ENCODE data around the gene SRMS. TPM values are rescaled to one million over a fixed set of nuclear protein-coding genes. Genes with fewer than 3 reads are reported as not detected.

The SRMS gene
- total RNA-seq, 1 experiment from 2014 or later, result 0.22 TPM

DNA sequence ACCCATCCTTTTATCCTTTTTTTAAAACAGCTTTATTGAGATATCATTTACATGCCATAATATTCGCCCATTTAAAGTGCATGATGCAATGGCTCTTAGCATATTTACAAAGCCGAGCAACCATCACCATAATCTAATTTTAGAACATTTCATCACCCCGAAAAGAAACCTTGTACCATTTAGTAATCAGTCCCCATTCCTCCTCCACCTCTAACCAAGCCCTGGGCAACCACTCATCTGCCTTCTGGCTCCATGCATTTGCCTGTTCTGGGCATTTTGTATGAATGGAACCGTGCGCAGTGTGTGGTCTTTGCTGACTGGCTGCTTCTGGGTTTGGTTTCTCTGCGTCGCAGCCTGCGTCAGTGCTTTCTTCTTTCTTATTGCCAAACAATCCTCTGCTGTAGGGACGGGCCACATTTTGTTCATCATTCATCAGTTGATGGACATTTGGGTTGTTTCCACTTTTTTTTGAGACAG lies 38.4 kb downstream of the SRMS start:
- Histone ChIP-seq H3K4me2 (ENCODE audit: low read length) (no peak overlapping the region), H2AFZ (ENCODE audit: low read length) (no peak overlapping the region), H3K9me3 (ENCODE audit: low read length) (no peaks in the 10 kb centered on the region), H3K79me2 (ENCODE audit: low read length) (no peaks in the 10 kb centered on the region), H3K36me3 (ENCODE audit: low read depth, low read length) (no peaks in the 10 kb centered on the region), H3K9me2 (replicated peaks; ENCODE audit: low read length) (no peaks in the 10 kb centered on the region), H3K9ac (ENCODE audit: low read length) (no peak overlapping the region), H3F3A (ENCODE audit: low read length, unreplicated experiment) (no peaks in the 10 kb centered on the region), H3K27ac (ENCODE audit: low read length) (no peak overlapping the region), H3K27me3 (ENCODE audit: low read length) (no peaks in the 10 kb centered on the region), H4K20me1 (ENCODE audit: low read length) (no peaks in the 10 kb centered on the region), H3K4me1 (ENCODE audit: insufficient read depth, low read length) (no peaks in the 10 kb centered on the region), H3K4me3 (ENCODE audit: low read length) (no peak overlapping the region)
- no peak for ATAC-seq
- ChIA-PET POLR2A (ENCODE audit: unreplicated experiment) (no interaction called here), CTCF (no interaction called here)
- TF ChIP-seq, protein P1, sequence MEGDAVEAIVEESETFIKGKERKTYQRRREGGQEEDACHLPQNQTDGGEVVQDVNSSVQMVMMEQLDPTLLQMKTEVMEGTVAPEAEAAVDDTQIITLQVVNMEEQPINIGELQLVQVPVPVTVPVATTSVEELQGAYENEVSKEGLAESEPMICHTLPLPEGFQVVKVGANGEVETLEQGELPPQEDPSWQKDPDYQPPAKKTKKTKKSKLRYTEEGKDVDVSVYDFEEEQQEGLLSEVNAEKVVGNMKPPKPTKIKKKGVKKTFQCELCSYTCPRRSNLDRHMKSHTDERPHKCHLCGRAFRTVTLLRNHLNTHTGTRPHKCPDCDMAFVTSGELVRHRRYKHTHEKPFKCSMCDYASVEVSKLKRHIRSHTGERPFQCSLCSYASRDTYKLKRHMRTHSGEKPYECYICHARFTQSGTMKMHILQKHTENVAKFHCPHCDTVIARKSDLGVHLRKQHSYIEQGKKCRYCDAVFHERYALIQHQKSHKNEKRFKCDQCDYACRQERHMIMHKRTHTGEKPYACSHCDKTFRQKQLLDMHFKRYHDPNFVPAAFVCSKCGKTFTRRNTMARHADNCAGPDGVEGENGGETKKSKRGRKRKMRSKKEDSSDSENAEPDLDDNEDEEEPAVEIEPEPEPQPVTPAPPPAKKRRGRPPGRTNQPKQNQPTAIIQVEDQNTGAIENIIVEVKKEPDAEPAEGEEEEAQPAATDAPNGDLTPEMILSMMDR (conservative IDR thresholded peaks at IDR 0.05; ENCODE audit: low read depth, low read length), result no peak
- TF ChIP-seq EZH2phosphoT487 (IDR thresholded peaks at IDR 0.05; ENCODE audit: borderline replicate concordance, low read length), result no peak
- no peak for TF ChIP-seq EZH2 (IDR thresholded peaks at IDR 0.05; ENCODE audit: low read length, unreplicated experiment)
- DNase-seq, result no peak
- intact Hi-C loops (cut with micrococcal nuclease), result no loop called here
- no TSS peak for BruUV-seq (replicated peaks)

DNA sequence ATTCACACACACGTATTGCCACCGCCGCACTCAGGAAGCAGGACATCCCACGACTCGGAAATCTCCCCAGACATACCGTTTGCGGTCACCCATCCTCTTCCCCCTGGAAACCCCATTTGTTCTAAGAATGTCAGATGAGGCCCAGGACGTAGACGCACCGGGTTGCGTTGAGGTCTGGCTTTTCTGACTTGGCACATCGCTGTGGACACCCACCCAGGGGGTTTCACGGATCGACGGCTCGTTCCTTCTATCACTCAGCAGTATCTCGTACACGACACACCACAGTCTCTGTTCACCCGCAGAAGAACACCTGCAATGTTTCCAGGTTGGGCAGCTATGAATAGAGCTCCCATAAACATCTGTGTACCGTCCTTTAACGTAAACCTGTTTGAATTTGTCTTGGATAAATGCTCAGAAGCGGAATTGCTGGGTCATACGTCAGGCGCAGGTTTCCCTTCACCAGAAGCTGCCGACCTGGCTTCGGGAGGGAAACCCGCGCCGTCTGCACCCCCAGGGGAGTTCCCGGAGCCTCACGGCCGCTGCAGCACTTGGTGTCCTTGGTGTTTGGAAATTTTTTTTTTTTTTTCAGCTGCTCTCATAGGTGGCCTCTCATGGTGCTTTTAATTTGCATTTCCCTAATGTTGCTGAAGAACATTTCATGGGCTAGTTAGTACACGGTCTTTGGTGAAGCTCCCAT lies 39.3 kb downstream of the SRMS start:
- no TSS peak for BruUV-seq (replicated peaks)
- CTCF ChIA-PET, result no interaction called here

More for the DNA sequence above, 39.3 kb downstream of the SRMS start:
- POLR2A ChIA-PET (ENCODE audit: unreplicated experiment), result no interaction called here
- Histone ChIP-seq H3K9me3 (ENCODE audit: low read length) (no peaks in the 10 kb centered on the region), H3K9ac (ENCODE audit: low read length) (no peak overlapping the region), H4K20me1 (ENCODE audit: low read length) (no peaks in the 10 kb centered on the region), H3K4me3 (ENCODE audit: low read length) (no peak overlapping the region), H3K36me3 (ENCODE audit: low read depth, low read length) (no peaks in the 10 kb centered on the region), H3K9me2 (replicated peaks; ENCODE audit: low read length) (no peaks in the 10 kb centered on the region), H3K4me1 (ENCODE audit: insufficient read depth, low read length) (no peaks in the 10 kb centered on the region), H3F3A (ENCODE audit: low read length, unreplicated experiment) (no peaks in the 10 kb centered on the region), H3K4me2 (ENCODE audit: low read length) (no peak overlapping the region), H3K27ac (ENCODE audit: low read length) (no peak overlapping the region), H3K79me2 (ENCODE audit: low read length) (no peaks in the 10 kb centered on the region), H3K27me3 (ENCODE audit: low read length) (no peaks in the 10 kb centered on the region), H2AFZ (ENCODE audit: low read length) (no peak overlapping the region)
- TF ChIP-seq EZH2 (IDR thresholded peaks at IDR 0.05; ENCODE audit: low read length, unreplicated experiment) (no peak), EZH2phosphoT487 (IDR thresholded peaks at IDR 0.05; ENCODE audit: borderline replicate concordance, low read length) (no peak)
- TF ChIP-seq, protein P1 (conservative IDR thresholded peaks at IDR 0.05; ENCODE audit: low read depth, low read length), result no peak
- DNase-seq (no peak), ATAC-seq (no peak)
- intact Hi-C loops (cut with micrococcal nuclease), result no loop called here

Measured in PC-3 (cell line).